HG03175 (cell line): ENCODE measurements around the gene DUSP11.
"Not testable (repeated sequence)": the region's sequence is repeated elsewhere in the genome, so short reads cannot be mapped to it uniquely, and the experiment has no call there.

Source experiments
- ATAC-seq: cut with Tn5 transposase; IDR thresholded peaks from one replicate; pipeline ENCODE4 v1.9.1; 2021; ENCODE audit warnings: mild to moderate bottlenecking, moderate library complexity; ENCODE audit not compliant: unreplicated experiment

DUSP11 gene

DNA sequence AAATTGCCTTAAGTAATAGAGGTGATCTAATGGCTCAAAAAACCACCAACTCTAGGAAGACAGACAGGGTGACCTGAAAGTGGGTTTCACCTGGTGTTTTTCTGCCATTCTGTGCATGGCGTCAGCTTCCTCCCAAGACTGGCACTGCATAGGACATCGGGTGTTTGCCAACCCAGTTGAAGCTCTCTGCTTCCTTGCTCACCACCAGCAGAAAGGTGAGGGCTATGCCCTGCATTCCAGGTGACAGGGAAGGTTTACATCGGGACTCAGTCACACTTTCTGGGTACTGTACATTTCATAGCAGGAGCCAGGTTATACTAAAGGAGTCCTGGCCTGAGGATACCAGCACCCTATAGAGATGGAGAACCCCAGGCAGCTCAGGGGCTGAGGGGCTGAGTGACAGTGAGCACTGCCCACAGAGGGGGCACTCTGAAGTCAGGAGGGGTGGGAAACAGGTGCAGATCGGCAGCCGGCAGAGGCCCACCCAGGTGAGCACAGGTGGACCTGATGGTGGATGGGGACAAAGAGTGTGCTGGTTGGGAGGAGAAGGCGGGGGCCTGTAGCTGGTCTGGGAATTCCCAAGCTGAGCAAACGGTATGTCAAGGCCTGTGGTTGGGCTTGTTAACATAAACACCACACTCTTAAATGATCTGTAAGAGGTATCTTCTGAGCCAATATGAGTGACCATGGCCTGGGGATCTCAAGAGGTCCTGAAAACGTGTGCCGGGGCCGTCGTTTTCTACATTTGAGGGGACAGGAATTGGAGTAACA is 60.9 kb downstream of the DUSP11 start:
- no peak for ATAC-seq

DNA sequence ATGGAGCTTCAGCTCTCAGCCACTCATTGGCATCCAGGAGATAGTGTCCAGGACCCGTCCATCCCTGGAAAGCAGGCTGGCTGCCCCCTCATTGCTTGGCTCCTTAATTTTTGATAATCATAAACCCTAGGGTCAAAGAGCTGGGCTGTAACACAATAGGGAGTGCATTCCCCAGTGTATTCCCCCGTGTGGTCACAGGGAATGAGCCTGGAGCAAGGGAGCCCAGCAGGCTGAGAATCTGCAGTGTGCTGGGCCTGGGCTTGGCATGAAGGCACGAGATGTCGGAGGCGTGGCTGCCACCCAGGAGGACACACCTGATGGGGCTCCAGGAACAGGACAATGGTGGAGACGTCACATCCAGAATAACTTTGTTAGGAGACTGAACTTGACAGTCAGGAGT is 61.5 kb downstream of the DUSP11 start:
- ATAC-seq, result no peak

DNA sequence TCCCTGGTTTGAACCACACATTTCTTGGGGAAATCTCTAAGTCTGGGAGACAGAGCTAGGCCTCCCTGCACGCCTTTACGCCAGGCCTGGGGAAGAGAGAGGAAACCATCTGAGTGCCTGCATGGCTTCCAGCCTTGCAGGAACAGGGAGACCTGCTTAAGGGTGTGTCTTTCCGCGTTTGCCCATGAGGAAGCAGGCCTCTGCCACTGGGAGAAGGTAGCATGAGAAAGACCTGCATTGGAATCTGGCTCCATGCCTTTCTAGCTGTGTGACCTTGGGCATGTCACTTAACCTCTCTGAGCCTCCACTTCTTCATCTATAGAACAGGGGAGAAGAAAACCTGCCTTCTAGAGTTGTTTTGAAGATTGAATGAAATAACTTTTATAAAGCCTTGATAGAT is 62.2 kb downstream of the DUSP11 start:
- ATAC-seq, result not testable (repeated sequence)

DNA sequence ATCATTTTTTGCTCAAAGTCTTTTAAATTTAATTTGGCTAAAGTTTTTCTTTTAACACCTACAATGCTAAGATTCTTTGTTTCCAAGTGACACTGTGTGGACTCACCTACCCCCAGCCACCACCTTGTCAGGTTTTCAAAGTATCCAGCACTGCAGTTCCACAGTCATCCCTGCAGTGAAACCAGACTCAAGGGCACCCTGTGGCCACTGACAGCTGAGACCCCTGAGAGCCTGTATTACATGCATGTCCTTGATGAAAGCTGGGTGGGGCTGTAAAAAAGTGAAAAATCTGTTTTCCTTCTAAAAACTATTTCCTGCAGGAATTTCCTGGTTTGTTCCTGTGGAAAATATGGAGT is 62.7 kb downstream of the DUSP11 start:
- ATAC-seq, result no peak

DNA sequence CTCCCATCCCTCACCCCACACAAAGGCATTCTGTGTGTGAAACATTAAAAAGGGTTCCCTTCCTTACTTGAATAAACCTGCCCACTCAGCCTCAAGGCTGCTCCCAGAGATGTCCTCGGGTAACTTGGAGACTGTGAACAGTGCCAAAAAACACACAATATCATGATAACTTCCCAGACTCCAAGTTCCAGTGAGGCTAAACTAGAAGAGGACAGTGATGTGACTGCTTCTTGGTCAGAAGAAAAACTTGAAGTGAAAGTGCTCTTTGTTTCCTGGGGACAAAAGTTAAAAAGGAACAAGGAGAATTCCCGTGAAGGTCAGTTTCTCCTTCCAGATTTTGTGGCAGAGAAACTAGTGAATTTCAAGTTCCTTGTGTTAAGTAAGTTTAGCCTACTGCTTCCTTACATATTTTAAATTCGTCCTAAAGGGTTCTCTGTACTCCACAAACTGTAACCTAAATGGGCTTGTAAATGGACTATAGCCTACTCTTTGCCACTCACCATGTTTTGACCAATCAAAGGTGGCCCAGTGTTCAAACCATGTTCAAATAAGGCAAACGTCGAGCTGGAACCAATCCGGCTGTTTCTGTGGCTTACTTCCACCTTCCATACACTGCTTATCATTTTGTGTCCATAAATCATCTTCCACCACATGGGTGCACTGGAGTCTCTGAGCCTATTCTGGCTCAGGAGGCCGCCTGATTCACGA is 63.2 kb downstream of the DUSP11 start:
- ATAC-seq, result no peak

DNA sequence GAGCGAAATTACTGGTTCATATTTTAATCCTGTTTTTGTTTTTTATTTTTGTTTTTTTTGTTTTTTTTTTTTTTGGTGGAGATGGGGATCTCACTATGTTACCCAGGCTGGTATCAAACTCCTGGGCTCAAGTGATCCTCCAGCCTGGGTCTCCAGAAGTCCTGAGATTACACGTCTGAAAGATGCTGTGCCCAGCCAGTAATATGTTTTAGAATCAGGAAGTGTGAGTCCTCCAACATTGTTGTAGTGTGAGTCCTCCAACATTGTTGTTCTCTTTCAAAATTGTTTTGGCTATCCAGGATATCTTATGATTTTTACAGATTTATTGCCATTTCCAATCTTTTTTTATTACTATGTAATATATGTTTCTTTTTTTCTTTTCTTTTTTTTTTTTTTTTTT is 65.8 kb downstream of the DUSP11 start:
- ATAC-seq, result no peak
